Neural cell (in vitro differentiated cells): ENCODE data around the gene ACOX3. TPM values are rescaled to one million over a fixed set of nuclear protein-coding genes. Genes with fewer than 3 reads are reported as not detected.

ENCODE experiments used
- H2AFZ ChIP-seq: fragments of 200-600, 300-800 bp; sonication (generic), shearing (Covaris generic); 2 replicates; pipeline ENCODE4 v1.6.0; 2014; ENCODE audit warnings: low read depth, mild to moderate bottlenecking, antibody characterized with exemption, low read length, moderate library complexity
- H3F3A ChIP-seq: fragments of 200-600 bp; shearing (Covaris generic); 2 replicates; pipeline ENCODE4 v1.6.1; 2016; ENCODE audit warnings: mild to moderate bottlenecking, moderate library complexity, mixed read lengths, antibody characterized with exemption, low read length; ENCODE audit not compliant: insufficient read depth, poor library complexity, severe bottlenecking
- H3K27ac ChIP-seq: fragments of 200-600, 300-800 bp; sonication (generic), shearing (Covaris generic); 2 replicates; pipeline ENCODE4 v1.5.1; 2014; ENCODE audit warnings: mild to moderate bottlenecking, low read length, moderate library complexity
- H3K27me3 ChIP-seq: fragments of 300-800, 200-600 bp; sonication (generic), shearing (Covaris generic); 2 replicates; pipeline ENCODE4 v1.6.0; 2014; ENCODE audit warnings: mild to moderate bottlenecking, low read depth, low read length, moderate library complexity; ENCODE audit not compliant: insufficient read depth
- H3K36me3 ChIP-seq: fragments of 300-800, 200-600 bp; sonication (generic), shearing (Covaris generic); 2 replicates; pipeline ENCODE4 v1.5.1; 2014; ENCODE audit warnings: mild to moderate bottlenecking, antibody characterized with exemption, low read length, moderate library complexity; ENCODE audit not compliant: insufficient read depth
- H3K4me2 ChIP-seq: fragments of 300-800, 200-600 bp; sonication (generic), shearing (Covaris generic); 2 replicates; pipeline ENCODE4 v1.6.0; 2014; ENCODE audit warnings: mild to moderate bottlenecking, low read length
- H3K4me3 ChIP-seq: fragments of 300-800, 200-600 bp; sonication (generic), shearing (Covaris generic); 2 replicates; pipeline ENCODE4 v1.5.1; 2014; ENCODE audit warnings: mild to moderate bottlenecking, low read length, moderate library complexity
- H3K79me2 ChIP-seq: fragments of 200-600 bp; shearing (Covaris generic); replicated peaks from 2 replicates; pipeline ENCODE4 v1.6.0; 2014; ENCODE audit warnings: mild to moderate bottlenecking, low read length, moderate library complexity; ENCODE audit not compliant: insufficient read depth
- H3K9ac ChIP-seq: fragments of 300-800, 200-600 bp; sonication (generic), shearing (Covaris generic); 2 replicates; pipeline ENCODE4 v1.6.1; 2016; ENCODE audit warnings: mild to moderate bottlenecking, low read length, mixed read lengths
- H3K9me2 ChIP-seq: fragments of 200-600 bp; shearing (Covaris generic); 2 replicates; pipeline ENCODE4 v1.6.1; 2016; ENCODE audit warnings: mild to moderate bottlenecking, low read length, mixed read lengths; ENCODE audit not compliant: insufficient read depth
- H3K9me3 ChIP-seq: fragments of 200-600, 300-800 bp; sonication (generic), shearing (Covaris generic); 2 replicates; pipeline ENCODE4 v1.6.1; 2016; ENCODE audit warnings: mild to moderate bottlenecking, mixed run types, low read length, moderate library complexity, mixed read lengths
- H4K20me1 ChIP-seq: fragments of 200-600 bp; shearing (Covaris generic); 2 replicates; pipeline ENCODE4 v1.6.1; 2016; ENCODE audit warnings: mild to moderate bottlenecking, mixed run types; ENCODE audit not compliant: insufficient read depth
- CTCF ChIP-seq: fragments of 450-650 bp; IDR thresholded peaks from 2 replicates; pipeline ENCODE4 v1.5.1; 2014; ENCODE audit warnings: antibody characterized with exemption, mild to moderate bottlenecking, moderate library complexity; ENCODE audit not compliant: poor library complexity, severe bottlenecking
- EP300 ChIP-seq: fragments of 450-650 bp; conservative IDR thresholded peaks from 2 replicates; pipeline ENCODE4 v1.6.1; 2014; ENCODE audit warnings: antibody characterized with exemption, mild to moderate bottlenecking, moderate library complexity; ENCODE audit not compliant: poor library complexity, severe bottlenecking
- EZH2 ChIP-seq: fragments of 200-600, 300-800 bp; shearing (Covaris generic), sonication (generic); IDR thresholded peaks from 2 replicates; pipeline ENCODE4 v1.6.1; 2014; ENCODE audit warnings: antibody characterized with exemption, low read length, borderline replicate concordance, mild to moderate bottlenecking; ENCODE audit not compliant: insufficient read depth, poor library complexity, severe bottlenecking
- MXI1 ChIP-seq: fragments of 450-650 bp; conservative IDR thresholded peaks from 2 replicates; pipeline ENCODE4 v1.6.1; 2014; ENCODE audit warnings: antibody characterized with exemption, mild to moderate bottlenecking; ENCODE audit not compliant: poor library complexity, severe bottlenecking
- POLR2AphosphoS5 ChIP-seq: IDR thresholded peaks from 2 replicates; pipeline ENCODE4 v1.6.1; 2012
- RAD21 ChIP-seq: fragments of 450-650 bp; conservative IDR thresholded peaks from 2 replicates; pipeline ENCODE4 v1.6.1; 2014; ENCODE audit warnings: antibody characterized with exemption, mild to moderate bottlenecking, moderate library complexity
- REST ChIP-seq: IDR thresholded peaks from 2 replicates; pipeline ENCODE4 v1.6.1; 2012; ENCODE audit warnings: borderline replicate concordance
- SMC3 ChIP-seq: fragments of 450-650 bp; conservative IDR thresholded peaks from 2 replicates; pipeline ENCODE4 v1.6.1; 2014; ENCODE audit warnings: antibody characterized with exemption, mild to moderate bottlenecking, moderate library complexity; ENCODE audit not compliant: poor library complexity
- TAF1 ChIP-seq: IDR thresholded peaks from 2 replicates; pipeline ENCODE4 v1.6.1; 2012; ENCODE audit warnings: low read depth
- polyA plus RNA-seq: library from polyadenylated mRNA; depleted of rRNA; stranded (reverse); fragments of >200 nt; gene quantifications from 2 replicates; pipeline ENCODE4 v1.2.3, GENCODE V29; 2014

The ACOX3 gene
- polyA plus RNA-seq, 1 donor from 2014 or later = 13.2 TPM

GRCh38 chr4:8368061-8368481 lies 72.5 kb downstream of the ACOX3 start:
- TF ChIP-seq MXI1 = no peak
- no peak for TF ChIP-seq REST

GRCh38 chr4:8366601-8367000 lies 73.9 kb downstream of the ACOX3 start:
- Histone ChIP-seq H3K4me3 (no peak overlapping the region), H3K27ac (no peak overlapping the region), H3F3A (no peaks in the 10 kb centered on the region), H3K27me3 (no peaks in the 10 kb centered on the region), H4K20me1 (no peaks in the 10 kb centered on the region), H2AFZ (no peak overlapping the region), H3K9ac (no peak overlapping the region), H3K9me2 (no peaks in the 10 kb centered on the region), H3K9me3 (no peaks in the 10 kb centered on the region), H3K79me2 (no peaks in the 10 kb centered on the region), H3K36me3 (no peaks in the 10 kb centered on the region), H3K4me2 (no peak overlapping the region)
- TF ChIP-seq REST = no peak
- TF ChIP-seq RAD21 = no peak
- TF ChIP-seq SMC3 = no peak
- TF ChIP-seq POLR2AphosphoS5 = no peak
- no peak for TF ChIP-seq MXI1
- TF ChIP-seq CTCF = no peak
- no peak for TF ChIP-seq EP300
- TF ChIP-seq EZH2 = no peak
- TF ChIP-seq TAF1 = no peak

More at GRCh38 chr4:8368061-8368481, 72.5 kb downstream of the ACOX3 start:
- H3F3A ChIP-seq = no peaks in the 10 kb centered on the region
- no peaks in the 10 kb centered on the region for H3K79me2 ChIP-seq
- H3K27ac ChIP-seq = no peak overlapping the region
- no peak overlapping the region for H3K4me2 ChIP-seq
- H3K9me3 ChIP-seq = no peaks in the 10 kb centered on the region
- H3K9me2 ChIP-seq = no peaks in the 10 kb centered on the region
- H4K20me1 ChIP-seq = no peaks in the 10 kb centered on the region
- no peak overlapping the region for H3K4me3 ChIP-seq
- no peak overlapping the region for H2AFZ ChIP-seq
- no peak overlapping the region for H3K9ac ChIP-seq
- no peaks in the 10 kb centered on the region for H3K27me3 ChIP-seq
- no peaks in the 10 kb centered on the region for H3K36me3 ChIP-seq
